ENCODE measurements around the gene ADGRD1.

The ADGRD1 gene

GRCh38 chr12:130982565-130983225 lies 29.0 kb downstream of the ADGRD1 start:
- no peak for DNase-seq (ENCODE audit: low read depth, low spot score)
- CTCF ChIA-PET: no interaction called here
- H3K4me3 ChIP-seq (ENCODE audit: low read depth, low read length): no peak overlapping the region
- POLR2A ChIA-PET: no interaction called here
- TF ChIP-seq CTCF (IDR thresholded peaks at IDR 0.05; ENCODE audit: insufficient read depth, low read length, missing control alignments): no peak

- ChIA-PET CTCF (no interaction called here), POLR2A (no interaction called here)
- no peak for DNase-seq (ENCODE audit: low read depth, low spot score)
- no peak for TF ChIP-seq CTCF (IDR thresholded peaks at IDR 0.05; ENCODE audit: insufficient read depth, low read length, missing control alignments)
- H3K4me3 ChIP-seq (ENCODE audit: low read depth, low read length): no peak overlapping the region
These were observed 29.8 kb downstream of the ADGRD1 start for GRCh38 chr12:130983328-130984017.

GRCh38 chr12:130984183-130985058 lies 30.7 kb downstream of the ADGRD1 start:
- TF ChIP-seq CTCF (IDR thresholded peaks at IDR 0.05; ENCODE audit: insufficient read depth, low read length, missing control alignments): no peak
- ChIA-PET CTCF (no interaction called here), POLR2A (no interaction called here)
- H3K4me3 ChIP-seq (ENCODE audit: low read depth, low read length): no peak overlapping the region
- no peak for DNase-seq (ENCODE audit: low read depth, low spot score)

GRCh38 chr12:130987151-130987931 lies 33.6 kb downstream of the ADGRD1 start:
- DNase-seq (ENCODE audit: low read depth, low spot score): no peak
- ChIA-PET CTCF (no interaction called here), POLR2A (no interaction called here)
- H3K4me3 ChIP-seq (ENCODE audit: low read depth, low read length): no peak overlapping the region
- TF ChIP-seq CTCF (IDR thresholded peaks at IDR 0.05; ENCODE audit: insufficient read depth, low read length, missing control alignments): no peak

- H3K4me3 ChIP-seq (ENCODE audit: low read depth, low read length): no peak overlapping the region
- no peak for DNase-seq (ENCODE audit: low read depth, low spot score)
- TF ChIP-seq CTCF (IDR thresholded peaks at IDR 0.05; ENCODE audit: insufficient read depth, low read length, missing control alignments): no peak
- ChIA-PET POLR2A (no interaction called here), CTCF (no interaction called here)
These were observed 34.6 kb downstream of the ADGRD1 start for GRCh38 chr12:130988261-130988660.

Measured in AG04449 (cell line).